Measurements from ENCODE around the gene TMEM221.

The TMEM221 gene

GRCh38 chr19:17436874-17437267 is 11.6 kb downstream of the TMEM221 start:
- DNase-seq: no peak

GRCh38 chr19:17436094-17436873 is 12.2 kb downstream of the TMEM221 start:
- no peak for DNase-seq

GRCh38 chr19:17435218-17435617 is 13.2 kb downstream of the TMEM221 start:
- DNase-seq: no peak

- no peak for DNase-seq
Measured at GRCh38 chr19:17431417-17431816, 17.1 kb downstream of the TMEM221 start.

- DNase-seq: no peak
Measured at GRCh38 chr19:17429641-17430113, 18.8 kb downstream of the TMEM221 start.

GRCh38 chr19:17424743-17425365 is 23.6 kb downstream of the TMEM221 start:
- peak; percentile 30 for DNase-seq

GRCh38 chr19:17423429-17424208 is 24.8 kb downstream of the TMEM221 start:
- no peak for DNase-seq

- no peak for DNase-seq
Measured at GRCh38 chr19:17421942-17422341, 26.5 kb downstream of the TMEM221 start.

GRCh38 chr19:17420475-17420924 is 28.0 kb downstream of the TMEM221 start:
- peak; percentile 17 for DNase-seq

- peak; percentile 96 for DNase-seq
Measured at GRCh38 chr19:17419621-17420474, 28.6 kb downstream of the TMEM221 start, which contains the start of gene MVB12A. MVB12A (plus strand) TSS chr19:17420047; CDS start chr19:17420136, 89 bp downstream.

GRCh38 chr19:17419154-17419620 is 29.3 kb downstream of the TMEM221 start:
- DNase-seq: no peak

GRCh38 chr19:17418710-17419109 is 29.8 kb downstream of the TMEM221 start:
- no peak for DNase-seq

GRCh38 chr19:17415121-17415520 is 33.3 kb downstream of the TMEM221 start:
- no peak for DNase-seq

GRCh38 chr19:17414097-17414496 is 34.4 kb downstream of the TMEM221 start:
- DNase-seq: no peak

GRCh38 chr19:17411801-17412200 is 36.7 kb downstream of the TMEM221 start:
- no peak for DNase-seq

GRCh38 chr19:17409990-17410389 is 38.5 kb downstream of the TMEM221 start:
- DNase-seq: no peak

- no peak for DNase-seq
Measured at GRCh38 chr19:17406887-17407196, 41.6 kb downstream of the TMEM221 start.

- DNase-seq: no peak
Measured at GRCh38 chr19:17406046-17406886, 42.2 kb downstream of the TMEM221 start.

GRCh38 chr19:17405250-17406045 is 43.0 kb downstream of the TMEM221 start, which contains the start of gene BST2:
BST2 (minus strand) TSS chr19:17405630; CDS start chr19:17405575, 55 bp downstream.
- DNase-seq: peak; percentile 48

GRCh38 chr19:17404621-17405249 is 43.7 kb downstream of the TMEM221 start:
- no peak for DNase-seq
